Measurements from ENCODE around the gene KLHDC9. TPM values are rescaled to one million over a fixed set of nuclear protein-coding genes. Genes with fewer than 3 reads are reported as not detected.
A peak's percentile ranks its signal among the peaks of the same experiment; 100 is the strongest.

The KLHDC9 gene, protein sequence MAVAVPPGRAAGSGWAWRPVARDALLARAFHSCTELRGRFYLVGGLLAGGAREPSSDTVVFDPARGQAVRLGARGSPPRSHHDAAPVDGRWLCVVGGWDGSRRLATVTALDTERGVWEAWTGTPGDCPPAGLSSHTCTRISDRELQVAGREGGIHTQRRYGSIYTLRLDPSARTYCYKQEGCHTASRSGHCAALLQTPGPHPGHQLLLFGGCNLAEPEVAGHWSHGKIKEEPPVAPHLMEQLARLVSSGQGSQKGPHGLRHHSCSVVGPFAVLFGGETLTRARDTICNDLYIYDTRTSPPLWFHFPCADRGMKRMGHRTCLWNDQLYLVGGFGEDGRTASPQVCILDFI
- total RNA-seq (2021; fragmentation: NEBNext Ultra II Directional; extraction: Animal tissue kit (Norgen Biotek cat#: 25700)): 4.0 and 6.5 TPM in 2 replicates
- polyA plus RNA-seq (2011; rRNA removed): 15.6 and 18.0 TPM in 2 replicates
- 13.7 TPM for polyA plus RNA-seq (2011; cell fraction: cytosol; rRNA removed)
- polyA plus RNA-seq (2011; cell fraction: nucleus; rRNA removed): 23.2 TPM
- polyA plus RNA-seq (2012, experiment 1 of 2): 7.0 to 10.7 TPM (median 8.3 TPM) in 4 replicates
- polyA plus RNA-seq (2012, experiment 2 of 2): 10.4 TPM
- 6.8 TPM for polyA plus RNA-seq (2013, experiment 1 of 2)
- polyA plus RNA-seq (2013, experiment 2 of 2): 6.3 TPM
- polyA minus RNA-seq (2011; rRNA and poly(A)+ RNA removed): 3.7 and 6.6 TPM in 2 replicates
- 3.1 TPM for polyA minus RNA-seq (2011; cell fraction: cytosol; rRNA and poly(A)+ RNA removed)
- polyA minus RNA-seq (2011; cell fraction: nucleus; rRNA and poly(A)+ RNA removed): 4.4 TPM
- long read RNA-seq, experiment 1, partial matches to known transcripts: 0 of 3 reads
- long read RNA-seq, experiment 1, other reads (novel, unspliced or antisense): 2 of 3 reads
- long read RNA-seq, experiment 2, partial matches to known transcripts: 0 of 2 reads
- long read RNA-seq, experiment 2, other reads (novel, unspliced or antisense): 1 of 2 reads

- CTCF ChIA-PET (ENCODE audit: partially characterized antibody): interaction anchor here (0.6 to 10.0 kb wide), 35 partner anchors 8 to 415 kb away, joined by 3 to 282 read pairs (median 4); partner anchors contain the start of genes ARHGAP30, F11R, ITLN2 and NECTIN4
- no peak within 1 kb of the TSS for H3K27ac ChIP-seq (ENCODE audit: low read depth, low read length)
- peak within 1 kb of the TSS; percentile 75 for H4K5ac ChIP-seq (ENCODE audit: insufficient read length, low read depth, low read length)
- H3K4me3 ChIP-seq (ENCODE audit: extremely low read depth in 1 of 4, insufficient read depth in 2 of 4, low read depth in 3 of 4, low read length in 4 of 4): peak within 1 kb of the TSS; percentile 63 to 89 (median 71)
- H3K9me3 ChIP-seq (ENCODE audit: insufficient read depth in 2 of 2, low read depth in 1 of 2, low read length in 1 of 2): no peaks in the 10 kb centered on the region
- no peak within 1 kb of the TSS for H3K23ac ChIP-seq (ENCODE audit: insufficient read length)
- no peak within 1 kb of the TSS for H3K4ac ChIP-seq (replicated peaks; ENCODE audit: insufficient read length, low read depth, low read length)
- H2BK12ac ChIP-seq (ENCODE audit: low read depth, low read length): no peak within 1 kb of the TSS; the same call in 1 of the 2 replicates
- no peak within 1 kb of the TSS for H2BK120ac ChIP-seq (replicated peaks; ENCODE audit: low read depth, low read length)
- H3K36me3 ChIP-seq (ENCODE audit: control insufficient read depth in 2 of 4, insufficient read depth in 4 of 4, low read length in 3 of 4): peaks cover 0 to 14% (median 6%) of the 10 kb centered on the region in 4 experiments; a peak in 5 of 8 replicates
- no peaks in the 10 kb centered on the region for H3K27me3 ChIP-seq (replicated peaks in 1 of 4; ENCODE audit: control insufficient read depth in 3 of 4, extremely low read depth in 1 of 4, insufficient read depth in 3 of 4, low read length in 3 of 4)
- H2BK20ac ChIP-seq (ENCODE audit: low read length): peak within 1 kb of the TSS; percentile 73; the same call in 1 of the 2 replicates
- peak within 1 kb of the TSS; percentile 63; the same call in 1 of the 2 replicates for H4K8ac ChIP-seq (ENCODE audit: extremely low read depth, insufficient read depth, low read length)
- peak within 1 kb of the TSS; percentile 81; the same call in 1 of the 2 replicates for H2BK5ac ChIP-seq (ENCODE audit: low read depth, low read length)
- peaks cover 13% of the 10 kb centered on the region for H3K23me2 ChIP-seq (ENCODE audit: low read depth, low read length)
- no peaks in the 10 kb centered on the region for H3K79me2 ChIP-seq (ENCODE audit: control insufficient read depth in 1 of 2, insufficient read depth in 2 of 2, low read length in 2 of 2)
- no peak within 1 kb of the TSS for H2AK5ac ChIP-seq (ENCODE audit: low read depth, low read length)
- WGBS, 2 experiments (ENCODE audit: extremely low coverage in 1 of 2, insufficient coverage in 1 of 2, insufficient read length in 1 of 2, insufficient replicate concordance in 2 of 2, low coverage in 1 of 2, low lambda C conversion rate in 2 of 2, missing lambda C conversion rate in 1 of 2): 4% methylated on average over 55 of the region's 71 CpGs; no CpG with 5 or more reads in 1 of the 2 experiments
- peak within 1 kb of the TSS; percentile 88; the same call in 1 of the 2 replicates for H2BK15ac ChIP-seq (ENCODE audit: low read length)
- no peaks in the 10 kb centered on the region for H4K20me1 ChIP-seq (replicated peaks in 1 of 2; ENCODE audit: control insufficient read depth in 1 of 2, insufficient read depth in 2 of 2, low read length in 2 of 2)
- H3K14ac ChIP-seq (ENCODE audit: insufficient read length): no peak within 1 kb of the TSS
- FAIRE-seq (peak; percentile 32), DNase-seq (ENCODE audit: low read depth in 1 of 2, low spot score in 2 of 2) (peak in 1 of 2 experiments; percentile 87)
- peak within 1 kb of the TSS; percentile 71 for H3K18ac ChIP-seq (ENCODE audit: extremely low read depth, low read length)
- H3K79me1 ChIP-seq (ENCODE audit: low read depth, low read length): peaks cover 3% of the 10 kb centered on the region; the same call in 1 of the 2 replicates
- no peak within 1 kb of the TSS for H4K91ac ChIP-seq (replicated peaks; ENCODE audit: insufficient read length, low read length)
- H3K56ac ChIP-seq (replicated peaks; ENCODE audit: insufficient read length, low read depth, low read length): no peak within 1 kb of the TSS
- H3K9ac ChIP-seq (replicated peaks in 1 of 4; ENCODE audit: extremely low read depth in 1 of 4, low read depth in 3 of 4, low read length in 3 of 4): peak within 1 kb of the TSS; percentile 29 to 69 (median 50); a peak in 6 of 7 replicates
- H3K4me1 ChIP-seq (replicated peaks in 1 of 4; ENCODE audit: control insufficient read depth in 3 of 4, insufficient read depth in 4 of 4, low read length in 3 of 4): peaks cover 0 to 6% (median 0%) of the 10 kb centered on the region in 4 experiments; a peak in 2 of 7 replicates
- POLR2A ChIA-PET (ENCODE audit: partially characterized antibody): interaction anchor here (0.6 to 5.3 kb wide), 11 partner anchors 14 to 108 kb away, joined by 3 to 32 read pairs (median 6); partner anchors contain the start of genes ARHGAP30, DEDD, F11R and NIT1
- peak within 1 kb of the TSS; percentile 48 to 99 for H3K4me2 ChIP-seq (ENCODE audit: insufficient read depth in 1 of 2, low read depth in 2 of 2, low read length in 2 of 2)
- H2AFZ ChIP-seq (ENCODE audit: low read length): peak within 1 kb of the TSS; percentile 99
- TF ChIP-seq SIN3A (conservative IDR thresholded peaks at IDR 0.05 in 1 of 2, IDR thresholded peaks at IDR 0.05 in 1 of 2; ENCODE audit: low read depth in 1 of 2, low read length in 2 of 2) (0 out of 4 replicates have a peak, but pooled peaks of 1 of the 2 experiments have one; percentile 65), ZNF274 (IDR thresholded peaks at IDR 0.05; ENCODE audit: borderline replicate concordance, extremely low read depth, low read length) (no peak), GABPA (IDR thresholded peaks at IDR 0.05; ENCODE audit: borderline replicate concordance, insufficient read depth, low read length) (no peak)
Measured at GRCh38 chr1:161098210-161099068, at the start of gene KLHDC9. Gene KLHDC9, plus strand, starts transcription at chr1:161098361. Its CDS starts 175 bp downstream, at chr1:161098536.
